Ectodermal cell (in vitro differentiated cells): Measurements from ENCODE around the gene FBXW5.

Experiments
- H3K27ac ChIP-seq: 2 replicates; pipeline ENCODE4 v1.7.0; 2013; ENCODE audit warnings: mild to moderate bottlenecking, low read depth, low read length; ENCODE audit not compliant: insufficient read depth, poor library complexity, severe bottlenecking
- H3K27me3 ChIP-seq: 2 replicates; pipeline ENCODE4 v1.7.0; 2013; ENCODE audit warnings: mild to moderate bottlenecking, low read length; ENCODE audit not compliant: insufficient read depth, control insufficient read depth, poor library complexity, severe bottlenecking
- H3K36me3 ChIP-seq: one replicate; pipeline ENCODE4 v1.7.0; 2013; ENCODE audit warnings: low read length; ENCODE audit not compliant: control insufficient read depth, insufficient read depth
- H3K4me1 ChIP-seq: one replicate; pipeline ENCODE4 v1.7.0; 2013; ENCODE audit warnings: low read length; ENCODE audit not compliant: control insufficient read depth, insufficient read depth
- H3K4me3 ChIP-seq: 2 replicates; pipeline ENCODE4 v1.7.0; 2013; ENCODE audit warnings: low read depth, low read length, control low read depth; ENCODE audit not compliant: insufficient read depth
- H3K9me3 ChIP-seq: 2 replicates; pipeline ENCODE4 v1.7.0; 2013; ENCODE audit warnings: mild to moderate bottlenecking, low read length, moderate library complexity; ENCODE audit not compliant: control insufficient read depth
- WGBS, 2 experiments: methylation state at CpG; one replicate each; pipeline ENCODE4 v1.1.7; 2013; ENCODE audit warnings: missing lambda C conversion rate in 2 of 2; 5-methylcytosine and 5-hydroxymethylcytosine counted together

FBXW5 gene

GRCh38 chr9:136961279-136962065 lies 16.9 kb upstream of the FBXW5 start:
- WGBS, 2 experiments: 81% methylated on average over 23 of the region's 23 CpGs
- H3K27me3 ChIP-seq: no peaks in the 10 kb centered on the region

GRCh38 chr9:136960938-136961275 lies 16.4 kb upstream of the FBXW5 start:
- no peaks in the 10 kb centered on the region for H3K27me3 ChIP-seq
- H3K4me1 ChIP-seq: peaks cover 12% of the 10 kb centered on the region
- H3K9me3 ChIP-seq: no peaks in the 10 kb centered on the region
- WGBS, 2 experiments: 94 to 97% methylated on average over 15 of the region's 15 CpGs
- no peak overlapping the region for H3K4me3 ChIP-seq
- no peaks in the 10 kb centered on the region for H3K36me3 ChIP-seq
- H3K27ac ChIP-seq: no peak overlapping the region

More at GRCh38 chr9:136961279-136962065, 16.9 kb upstream of the FBXW5 start:
- Histone ChIP-seq H3K27ac (no peak overlapping the region), H3K36me3 (no peaks in the 10 kb centered on the region), H3K4me3 (no peak overlapping the region), H3K4me1 (peaks cover 16% of the 10 kb centered on the region), H3K9me3 (no peaks in the 10 kb centered on the region)

DNA sequence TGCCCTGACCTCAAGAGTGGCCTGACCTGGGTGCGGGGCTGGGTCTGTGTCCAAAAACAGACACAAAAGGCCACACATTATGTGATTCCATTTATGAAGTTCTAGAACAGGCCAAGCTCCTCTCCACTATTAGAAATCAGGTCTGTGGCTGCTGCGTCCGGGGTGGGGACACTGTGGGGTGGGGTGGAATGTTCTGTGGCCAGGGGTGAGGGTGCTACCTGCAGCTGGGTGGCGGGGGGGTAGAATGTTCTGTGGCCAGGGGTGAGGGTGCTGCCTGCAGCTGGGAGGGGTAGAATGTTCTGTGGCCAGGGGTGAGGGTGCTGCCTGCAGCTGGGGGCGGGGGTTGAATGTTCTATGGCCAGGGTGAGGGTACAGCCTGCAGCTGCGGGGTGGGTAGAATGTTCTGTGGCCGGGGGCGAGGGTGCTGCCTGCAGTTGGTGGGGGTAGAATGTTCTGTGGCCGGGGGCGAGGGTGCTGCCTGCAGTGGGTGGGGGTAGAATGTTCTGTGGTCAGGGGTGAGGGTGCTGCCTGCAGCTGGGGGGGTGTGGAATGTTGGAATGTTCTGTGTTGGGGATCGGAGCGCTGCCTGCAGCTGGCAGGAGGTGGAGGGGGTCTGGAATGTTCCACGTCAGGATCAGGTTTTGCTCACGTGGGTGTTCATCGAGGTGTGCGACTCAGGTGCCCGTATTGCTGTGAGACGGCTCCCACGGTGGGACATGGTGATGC lies 15.8 kb upstream of the FBXW5 start:
- WGBS, 2 experiments: 93 to 95% methylated on average over 18 to 19 of the region's 19 CpGs

DNA sequence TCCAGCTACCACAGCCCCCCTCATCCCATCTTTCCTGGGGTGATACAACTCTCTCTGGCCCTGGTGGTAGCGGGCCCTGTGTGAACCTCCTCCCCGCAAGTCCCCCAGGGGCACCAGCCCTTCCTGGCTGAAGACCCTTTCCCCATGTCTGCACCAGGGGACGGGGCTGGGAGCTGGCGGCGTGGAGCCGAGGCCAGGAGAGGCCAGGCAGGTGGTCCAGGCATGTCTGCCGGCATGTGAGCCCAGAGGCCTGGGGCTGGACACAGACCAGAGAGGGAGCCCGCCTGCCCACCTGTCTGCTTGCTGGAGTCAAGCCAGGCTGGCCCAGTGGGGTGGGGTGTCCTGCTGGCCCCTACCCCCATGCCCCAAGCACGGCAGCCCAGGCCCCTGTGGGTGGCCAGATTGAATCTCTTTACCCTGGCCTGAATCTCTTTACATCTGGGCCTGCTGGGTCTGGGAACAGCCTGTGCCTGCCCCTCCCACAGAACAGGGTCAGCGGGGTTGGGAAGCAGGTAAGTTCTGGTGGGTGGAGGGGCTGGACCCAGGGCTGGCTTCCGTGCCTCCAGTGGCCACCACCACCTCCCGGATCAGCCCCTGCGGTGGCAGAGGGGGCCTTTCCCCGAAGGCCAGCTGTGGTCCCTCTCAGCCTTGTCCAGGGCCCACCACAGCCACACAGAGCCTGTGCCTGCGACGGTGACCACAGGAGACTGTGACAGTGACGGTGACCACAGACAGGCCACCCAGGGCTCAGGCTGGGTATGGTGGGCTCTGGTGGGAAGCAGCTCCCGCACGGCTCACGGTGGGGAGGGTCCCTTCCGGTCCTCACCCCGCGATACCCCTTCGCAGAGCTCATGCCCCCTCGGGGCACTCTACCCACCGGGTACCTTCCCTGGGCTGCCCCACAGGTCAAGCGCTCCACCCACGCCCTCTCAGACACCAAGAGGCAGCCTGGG lies 14.6 kb upstream of the FBXW5 start:
- H3K4me3 ChIP-seq: no peak overlapping the region
- H3K4me1 ChIP-seq: peaks cover 5% of the 10 kb centered on the region
- no peaks in the 10 kb centered on the region for H3K9me3 ChIP-seq
- no peak overlapping the region for H3K27ac ChIP-seq
- H3K27me3 ChIP-seq: no peaks in the 10 kb centered on the region
- WGBS, 2 experiments: 88 to 90% methylated on average over 28 of the region's 28 CpGs
- no peaks in the 10 kb centered on the region for H3K36me3 ChIP-seq

More for the DNA sequence above, 15.8 kb upstream of the FBXW5 start:
- H3K36me3 ChIP-seq: no peaks in the 10 kb centered on the region
- peaks cover 10% of the 10 kb centered on the region for H3K4me1 ChIP-seq
- H3K4me3 ChIP-seq: no peak overlapping the region
- no peak overlapping the region for H3K27ac ChIP-seq
- no peaks in the 10 kb centered on the region for H3K9me3 ChIP-seq
- H3K27me3 ChIP-seq: no peaks in the 10 kb centered on the region

- 87 to 89% methylated on average over 7 of the region's 7 CpGs for WGBS, 2 experiments
- H3K27ac ChIP-seq: no peak overlapping the region
- no peaks in the 10 kb centered on the region for H3K36me3 ChIP-seq
Observed at GRCh38 chr9:136958473-136958872, 13.9 kb upstream of the FBXW5 start.

GRCh38 chr9:136957901-136958300 lies 13.4 kb upstream of the FBXW5 start:
- Histone ChIP-seq H3K9me3 (no peaks in the 10 kb centered on the region), H3K4me1 (peaks cover 3% of the 10 kb centered on the region), H3K27ac (no peak overlapping the region), H3K36me3 (no peaks in the 10 kb centered on the region), H3K4me3 (no peak overlapping the region), H3K27me3 (no peaks in the 10 kb centered on the region)
- WGBS, 2 experiments: 91% methylated on average over 6 of the region's 6 CpGs

More at GRCh38 chr9:136958473-136958872, 13.9 kb upstream of the FBXW5 start:
- H3K4me3 ChIP-seq: no peak overlapping the region
- no peaks in the 10 kb centered on the region for H3K27me3 ChIP-seq
- H3K9me3 ChIP-seq: no peaks in the 10 kb centered on the region
- peaks cover 3% of the 10 kb centered on the region for H3K4me1 ChIP-seq

GRCh38 chr9:136957461-136957860 lies 12.9 kb upstream of the FBXW5 start:
- H3K36me3 ChIP-seq: no peaks in the 10 kb centered on the region
- H3K4me1 ChIP-seq: peaks cover 3% of the 10 kb centered on the region
- no peak overlapping the region for H3K27ac ChIP-seq
- 96 to 100% methylated on average over 1 of the region's 1 CpG for WGBS, 2 experiments
- no peak overlapping the region for H3K4me3 ChIP-seq
- no peaks in the 10 kb centered on the region for H3K9me3 ChIP-seq
- H3K27me3 ChIP-seq: no peaks in the 10 kb centered on the region

DNA sequence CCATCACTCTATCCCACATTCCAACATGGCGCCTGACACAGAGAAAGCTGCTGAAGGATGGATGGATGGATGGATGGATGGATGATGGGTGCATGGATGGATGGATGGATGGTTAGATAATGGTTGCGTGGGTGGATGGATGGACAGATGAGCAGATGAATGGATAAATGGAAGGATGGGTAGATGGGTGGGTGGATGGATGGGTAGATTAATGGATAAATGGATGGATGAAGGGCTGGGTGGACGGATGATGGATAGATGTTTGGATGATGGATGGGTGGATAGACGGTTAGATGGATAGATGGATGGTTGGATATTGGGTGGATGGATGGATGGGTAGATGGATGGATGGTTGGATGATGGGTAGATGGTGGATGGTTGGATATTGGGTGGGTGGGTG lies 12.1 kb upstream of the FBXW5 start:
- no peak overlapping the region for H3K27ac ChIP-seq
- 92 to 93% methylated on average over 4 of the region's 4 CpGs for WGBS, 2 experiments
- H3K9me3 ChIP-seq: no peaks in the 10 kb centered on the region
- H3K4me3 ChIP-seq: no peak overlapping the region
- no peaks in the 10 kb centered on the region for H3K36me3 ChIP-seq
- H3K4me1 ChIP-seq: peaks cover 5% of the 10 kb centered on the region
- no peaks in the 10 kb centered on the region for H3K27me3 ChIP-seq

DNA sequence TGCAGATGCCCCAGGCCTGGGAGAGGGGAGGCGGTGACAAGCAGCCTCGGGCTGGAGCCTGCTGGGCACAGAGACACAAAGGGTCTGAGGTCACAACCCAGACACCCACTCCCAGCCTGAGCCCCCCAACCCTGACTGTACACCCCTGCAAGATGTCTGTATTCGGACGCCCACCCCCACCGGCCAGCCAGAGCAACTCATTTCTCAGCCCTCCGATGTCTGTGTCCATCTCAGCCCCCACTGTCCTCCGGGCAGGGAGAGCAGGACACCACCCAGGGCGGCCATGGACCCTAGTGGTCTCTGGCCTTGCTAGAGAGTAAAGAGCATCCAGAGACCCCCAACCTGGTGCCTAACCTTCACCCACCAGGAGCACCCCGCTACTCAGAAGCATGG lies 11.4 kb upstream of the FBXW5 start:
- WGBS, 2 experiments: 91 to 94% methylated on average over 9 of the region's 9 CpGs
- H3K27me3 ChIP-seq: no peaks in the 10 kb centered on the region
- H3K9me3 ChIP-seq: no peaks in the 10 kb centered on the region
- peaks cover 9% of the 10 kb centered on the region for H3K4me1 ChIP-seq
- no peak overlapping the region for H3K27ac ChIP-seq
- no peaks in the 10 kb centered on the region for H3K36me3 ChIP-seq
- no peak overlapping the region for H3K4me3 ChIP-seq
